ENCODE results near the gene MYLK2. TPM values are rescaled to one million over a fixed set of nuclear protein-coding genes. Genes with fewer than 3 reads are reported as not detected.

The MYLK2 gene
- total and polyA plus RNA-seq, 5 experiments from 2014 or later: not detected

GRCh38 chr20:31864521-31865400 lies 45.6 kb downstream of the MYLK2 start:
- DNase-seq (no peak), ATAC-seq (no peak)
- Mint-ChIP-seq H3K4me1 (peaks cover 7 to 25% (median 16%) of the 10 kb centered on the region in 4 donors), H3K9me3 (no peaks in the 10 kb centered on the region), H3K4me3 (no peak overlapping the region), H3K27ac (peak overlapping the region in 1 of 10 donors; percentile 68), H3K36me3 (peaks cover 0 to 2% (median 2%) of the 10 kb centered on the region in 3 donors), H3K27me3 (peaks cover 1 to 26% (median 13%) of the 10 kb centered on the region in 5 donors)
- POLR2A ChIA-PET: no interaction called here

- Mint-ChIP-seq H3K27me3 (peaks cover 9 to 39% (median 20%) of the 10 kb centered on the region in 5 donors), H3K9me3 (no peaks in the 10 kb centered on the region), H3K4me1 (peaks cover 11 to 26% (median 18%) of the 10 kb centered on the region in 4 donors), H3K4me3 (no peak overlapping the region), H3K27ac (no peak overlapping the region), H3K36me3 (peaks cover 2 to 5% (median 4%) of the 10 kb centered on the region in 3 donors)
- ATAC-seq (no peak), DNase-seq (no peak)
- POLR2A ChIA-PET: no interaction called here
These were observed 47.1 kb downstream of the MYLK2 start for GRCh38 chr20:31866221-31866620.

- POLR2A ChIA-PET: no interaction called here
- Mint-ChIP-seq H3K4me3 (peak overlapping the region in 9 of 10 donors; percentile 51 to 93 (median 90)), H3K27ac (peak overlapping the region in 2 of 10 donors; percentile 43 to 90)
These were observed 49.9 kb downstream of the MYLK2 start for GRCh38 chr20:31868853-31869672.

GRCh38 chr20:31869673-31869941 lies 50.5 kb downstream of the MYLK2 start:
- peak in 1 of 2 donors; percentile 23 for ATAC-seq
- peak overlapping the region in 4 of 10 donors; percentile 9 to 90 (median 57) for H3K27ac Mint-ChIP-seq
- H3K27me3 Mint-ChIP-seq: peaks cover 11 to 54% (median 27%) of the 10 kb centered on the region in 5 donors
- H3K9me3 Mint-ChIP-seq: no peaks in the 10 kb centered on the region
- peaks cover 6 to 22% (median 16%) of the 10 kb centered on the region in 4 donors for H3K4me1 Mint-ChIP-seq
- POLR2A ChIA-PET: no interaction called here
- peak overlapping the region; percentile 75 to 96 (median 91) for H3K4me3 Mint-ChIP-seq
- no peak for DNase-seq
- peaks cover 2 to 5% (median 4%) of the 10 kb centered on the region in 3 donors for H3K36me3 Mint-ChIP-seq

More at GRCh38 chr20:31868853-31869672, 49.9 kb downstream of the MYLK2 start:
- no peaks in the 10 kb centered on the region for H3K9me3 Mint-ChIP-seq
- H3K36me3 Mint-ChIP-seq: peaks cover 2 to 5% (median 4%) of the 10 kb centered on the region in 3 donors
- DNase-seq (no peak), ATAC-seq (no peak)
- H3K27me3 Mint-ChIP-seq: peaks cover 11 to 54% (median 27%) of the 10 kb centered on the region in 5 donors
- peaks cover 6 to 22% (median 16%) of the 10 kb centered on the region in 4 donors for H3K4me1 Mint-ChIP-seq

- H3K9me3 Mint-ChIP-seq: no peaks in the 10 kb centered on the region
- POLR2A ChIA-PET: no interaction called here
- peak within 1 kb of the TSS in 7 of 10 donors; percentile 9 to 90 (median 66) for H3K27ac Mint-ChIP-seq
- H3K4me1 Mint-ChIP-seq: peaks cover 6 to 22% (median 16%) of the 10 kb centered on the region in 4 donors
- H3K4me3 Mint-ChIP-seq: peak within 1 kb of the TSS; percentile 78 to 96 (median 91)
- DNase-seq (peak in 1 of 10 donors; percentile 22), ATAC-seq (peak; percentile 59 to 64)
- peaks cover 2 to 5% (median 4%) of the 10 kb centered on the region in 3 donors for H3K36me3 Mint-ChIP-seq
- H3K27me3 Mint-ChIP-seq: peaks cover 11 to 54% (median 27%) of the 10 kb centered on the region in 5 donors
These were observed 51.0 kb downstream of the MYLK2 start, which contains the start of the genes DUSP15 and TTLL9 for GRCh38 chr20:31869942-31870725. TSS of gene DUSP15 (minus strand) at chr20:31870527. CDS start at chr20:31870337, 190 bp downstream. TSS of gene TTLL9 (plus strand) at chr20:31870634. CDS start at chr20:31871127, 493 bp downstream.

- Mint-ChIP-seq H3K9me3 (no peaks in the 10 kb centered on the region), H3K36me3 (peaks cover 2 to 5% (median 4%) of the 10 kb centered on the region in 3 donors), H3K27ac (peak overlapping the region in 4 of 10 donors; percentile 50 to 85 (median 68)), H3K4me1 (peaks cover 6 to 22% (median 16%) of the 10 kb centered on the region in 4 donors), H3K4me3 (peak overlapping the region; percentile 78 to 90 (median 86)), H3K27me3 (peaks cover 11 to 54% (median 27%) of the 10 kb centered on the region in 5 donors)
- ATAC-seq: peak in 1 of 2 donors; percentile 22
- POLR2A ChIA-PET: no interaction called here
- no peak for DNase-seq
These were observed 51.8 kb downstream of the MYLK2 start for GRCh38 chr20:31870726-31871617.

GRCh38 chr20:31871618-31871954 lies 52.4 kb downstream of the MYLK2 start:
- peaks cover 11 to 52% (median 27%) of the 10 kb centered on the region in 5 donors for H3K27me3 Mint-ChIP-seq
- peak overlapping the region in 7 of 10 donors; percentile 7 to 90 (median 86) for H3K4me3 Mint-ChIP-seq
- H3K9me3 Mint-ChIP-seq: no peaks in the 10 kb centered on the region
- DNase-seq (no peak), ATAC-seq (no peak)
- H3K4me1 Mint-ChIP-seq: peaks cover 6 to 22% (median 16%) of the 10 kb centered on the region in 4 donors
- no peak overlapping the region for H3K27ac Mint-ChIP-seq
- H3K36me3 Mint-ChIP-seq: peaks cover 2 to 5% (median 4%) of the 10 kb centered on the region in 3 donors
- POLR2A ChIA-PET: no interaction called here

GRCh38 chr20:31872406-31872805 lies 53.2 kb downstream of the MYLK2 start:
- POLR2A ChIA-PET: no interaction called here
- DNase-seq: no peak
- peaks cover 11 to 44% (median 27%) of the 10 kb centered on the region in 5 donors for H3K27me3 Mint-ChIP-seq
- peaks cover 6 to 22% (median 16%) of the 10 kb centered on the region in 4 donors for H3K4me1 Mint-ChIP-seq
- peaks cover 2 to 5% (median 4%) of the 10 kb centered on the region in 3 donors for H3K36me3 Mint-ChIP-seq
- no peak for ATAC-seq
- no peak overlapping the region for H3K27ac Mint-ChIP-seq
- H3K4me3 Mint-ChIP-seq: no peak overlapping the region
- no peaks in the 10 kb centered on the region for H3K9me3 Mint-ChIP-seq

- no peak overlapping the region for H3K4me3 Mint-ChIP-seq
- no peak overlapping the region for H3K27ac Mint-ChIP-seq
- ATAC-seq (no peak), DNase-seq (no peak)
- peaks cover 7 to 27% (median 15%) of the 10 kb centered on the region in 5 donors for H3K27me3 Mint-ChIP-seq
- peaks cover 10 to 21% (median 18%) of the 10 kb centered on the region in 4 donors for H3K4me1 Mint-ChIP-seq
- H3K36me3 Mint-ChIP-seq: peaks cover 0 to 2% (median 0%) of the 10 kb centered on the region in 3 donors
- H3K9me3 Mint-ChIP-seq: no peaks in the 10 kb centered on the region
- POLR2A ChIA-PET: no interaction called here
These were observed 56.5 kb downstream of the MYLK2 start for GRCh38 chr20:31875671-31876070.

GRCh38 chr20:31877684-31878083 lies 58.5 kb downstream of the MYLK2 start:
- peaks cover 9 to 14% (median 12%) of the 10 kb centered on the region in 4 donors for H3K4me1 Mint-ChIP-seq
- H3K4me3 Mint-ChIP-seq: no peak overlapping the region
- DNase-seq: no peak
- ATAC-seq: no peak
- peaks cover 0 to 12% (median 4%) of the 10 kb centered on the region in 5 donors for H3K27me3 Mint-ChIP-seq
- POLR2A ChIA-PET: no interaction called here
- H3K9me3 Mint-ChIP-seq: no peaks in the 10 kb centered on the region
- H3K36me3 Mint-ChIP-seq: no peaks in the 10 kb centered on the region
- no peak overlapping the region for H3K27ac Mint-ChIP-seq
